Placental epithelial cell (primary cell): ENCODE results near the gene ZNF658. TPM values are rescaled to one million over a fixed set of nuclear protein-coding genes. Genes with fewer than 3 reads are reported as not detected.

ENCODE experiments used
- small RNA-seq: library from RNA; depleted of rRNA; stranded (forward); fragments of <200 nt; gene quantifications from one replicate; pipeline ENCODE3, GENCODE V24; 2012
- total RNA-seq: library from RNA; depleted of rRNA; stranded (reverse); fragments of >200 nt; gene quantifications from 2 replicates; pipeline ENCODE4 v1.2.3, GENCODE V29; 2012

The ZNF658 gene
- total RNA-seq, result 3.8 and 6.3 TPM in 2 replicates

GRCh38 chr9:66900490-66901131 is at the start of gene ZNF658:
ZNF658 (plus strand) TSS chr9:66900725; CDS start chr9:66903562, 2,837 bp downstream.

Small RNAs within 50 kb of the gene (small RNA-seq; reads per million reads assigned to genes)
- not detected for gene AL353770.2

Other genes with a start within 250 kb of the ZNF658 start
- not detected in 2 replicates for gene SPATA31A3, start 91.8 kb downstream of the ZNF658 start, total RNA-seq